ENCODE measurements around the gene CIB4. TPM values are rescaled to one million over a fixed set of nuclear protein-coding genes. Genes with fewer than 3 reads are reported as not detected.

CIB4 gene
- polyA plus RNA-seq, 3 donors = 0.16 TPM; not detected in 2

GRCh38 chr2:26599387-26599786, 41.8 kb downstream of the CIB4 start:
- 84 to 96% (median 89%) methylated on average over 2 of the region's 2 CpGs for WGBS, 3 donors
- no peak overlapping the region for H3K27ac ChIP-seq (ENCODE audit: low read depth, low read length)

DNA sequence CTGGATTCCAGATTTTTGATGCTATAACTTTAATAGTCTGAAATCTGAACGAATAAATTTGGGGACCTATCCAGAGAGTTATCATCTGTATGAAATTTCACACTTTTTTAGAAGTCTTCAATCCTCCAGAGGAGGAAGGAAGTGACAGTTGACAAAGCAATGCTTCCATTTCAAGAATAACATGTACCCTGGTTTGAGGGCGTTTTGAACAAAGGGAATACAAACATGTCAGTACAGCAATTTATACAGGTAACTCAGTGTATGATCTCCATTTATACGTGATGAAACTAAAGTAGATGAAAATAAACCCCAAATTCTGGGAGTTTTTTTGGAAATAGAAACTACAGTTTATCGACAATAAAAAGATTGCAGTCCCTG, 42.2 kb downstream of the CIB4 start:
- H3K27ac ChIP-seq (ENCODE audit: low read depth, low read length) = no peak overlapping the region
- 41 to 63% (median 45%) methylated on average over 4 of the region's 4 CpGs for WGBS, 3 donors

DNA sequence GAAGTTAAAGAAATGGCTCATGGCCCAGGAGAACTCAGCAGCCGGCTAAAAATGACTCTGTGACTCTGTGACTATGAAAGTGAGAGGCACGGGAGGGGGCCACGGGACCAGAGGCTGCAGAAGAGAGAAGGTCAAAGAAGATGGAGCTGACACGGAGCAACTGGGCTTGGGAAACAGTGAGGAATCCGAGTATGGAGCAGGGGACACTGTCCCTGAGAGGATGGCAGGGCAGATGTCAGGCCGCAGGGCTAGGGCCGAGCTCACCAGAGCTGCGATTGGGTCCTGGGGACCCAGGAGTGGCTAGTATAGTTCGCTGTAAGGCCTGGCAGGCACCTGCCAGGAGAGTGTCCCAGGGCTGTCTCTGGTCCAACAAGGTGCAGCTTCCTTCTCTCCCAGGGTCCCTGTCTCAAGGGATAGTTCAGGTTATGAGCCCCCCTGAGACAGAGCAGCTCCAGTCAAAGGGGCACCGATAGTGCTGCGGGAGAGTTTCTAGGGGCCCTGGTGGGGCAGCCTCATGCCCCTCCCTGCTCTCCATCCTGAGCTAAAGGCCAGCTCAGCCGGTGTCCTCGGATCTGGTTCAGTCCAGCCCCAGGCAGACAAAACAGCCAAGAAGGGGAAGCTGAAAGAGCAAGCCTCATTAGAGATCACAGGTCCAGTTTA, 42.7 kb downstream of the CIB4 start:
- H3K27ac ChIP-seq (ENCODE audit: low read depth, low read length) = no peak overlapping the region
- WGBS, 3 donors = 74 to 79% (median 75%) methylated on average over 13 of the region's 13 CpGs

GRCh38 chr2:26597197-26597596, 44.0 kb downstream of the CIB4 start:
- no peak overlapping the region for H3K27ac ChIP-seq (ENCODE audit: low read depth, low read length)
- 34 to 96% (median 39%) methylated on average over 2 of the region's 2 CpGs for WGBS, 3 donors

GRCh38 chr2:26595146-26595545, 46.0 kb downstream of the CIB4 start:
- 82 to 88% (median 83%) methylated on average over 7 of the region's 7 CpGs for WGBS, 3 donors

GRCh38 chr2:26591619-26592505, 49.3 kb downstream of the CIB4 start:
- no peak overlapping the region for H3K27ac ChIP-seq (ENCODE audit: low read depth, low read length)
- WGBS, 3 donors = 84 to 87% (median 86%) methylated on average over 12 of the region's 12 CpGs

More at GRCh38 chr2:26595146-26595545, 46.0 kb downstream of the CIB4 start:
- no peak overlapping the region for H3K27ac ChIP-seq (ENCODE audit: low read depth, low read length)

GRCh38 chr2:26590980-26591618, 50.1 kb downstream of the CIB4 start:
- H3K27ac ChIP-seq (ENCODE audit: low read depth, low read length) = no peak overlapping the region
- WGBS, 3 donors = 76 to 78% (median 78%) methylated on average over 11 of the region's 11 CpGs

- 66 to 71% (median 66%) methylated on average over 6 of the region's 6 CpGs for WGBS, 3 donors
- no peak overlapping the region for H3K27ac ChIP-seq (ENCODE audit: low read depth, low read length)
Observed at GRCh38 chr2:26590508-26590907, 50.7 kb downstream of the CIB4 start.

GRCh38 chr2:26588576-26588975, 52.6 kb downstream of the CIB4 start:
- 61 to 80% (median 67%) methylated on average over 5 to 6 of the region's 6 CpGs for WGBS, 3 donors

GRCh38 chr2:26587994-26588393, 53.2 kb downstream of the CIB4 start:
- 54 to 64% (median 63%) methylated on average over 5 of the region's 5 CpGs for WGBS, 3 donors
- H3K27ac ChIP-seq (ENCODE audit: low read depth, low read length) = no peak overlapping the region

More at GRCh38 chr2:26588576-26588975, 52.6 kb downstream of the CIB4 start:
- no peak overlapping the region for H3K27ac ChIP-seq (ENCODE audit: low read depth, low read length)

- 55 to 71% (median 57%) methylated on average over 10 of the region's 10 CpGs for WGBS, 3 donors
- H3K27ac ChIP-seq (ENCODE audit: low read depth, low read length) = no peak overlapping the region
Observed at GRCh38 chr2:26585966-26586365, 55.2 kb downstream of the CIB4 start.

GRCh38 chr2:26585100-26585499, 56.1 kb downstream of the CIB4 start:
- no peak overlapping the region for H3K27ac ChIP-seq (ENCODE audit: low read depth, low read length)

DNA sequence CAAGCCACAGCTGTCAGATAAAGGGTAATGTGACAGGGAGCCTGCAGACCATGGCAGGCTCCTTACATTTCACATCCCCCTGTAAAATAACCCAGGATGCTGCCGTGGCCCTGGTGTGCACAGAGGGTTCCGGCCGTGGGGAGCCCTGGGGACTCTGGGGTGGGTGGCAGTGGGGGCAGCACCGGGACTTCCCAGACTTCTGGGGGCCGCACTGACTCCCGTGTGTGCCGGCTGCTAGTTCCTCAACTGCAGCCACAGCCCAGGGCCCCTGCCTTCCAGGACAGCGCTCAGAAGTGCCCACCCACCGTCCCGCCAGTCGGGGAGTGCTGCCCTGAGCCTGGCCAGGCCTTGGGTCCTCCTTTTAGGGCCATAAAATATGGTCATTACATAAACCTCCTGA, 56.5 kb downstream of the CIB4 start:
- 64 to 76% (median 72%) methylated on average over 11 of the region's 11 CpGs for WGBS, 3 donors

More at GRCh38 chr2:26585100-26585499, 56.1 kb downstream of the CIB4 start:
- WGBS, 3 donors = 78 to 82% (median 81%) methylated on average over 8 of the region's 8 CpGs

GRCh38 chr2:26584191-26584590, 57.0 kb downstream of the CIB4 start:
- WGBS, 3 donors = 69 to 78% (median 74%) methylated on average over 4 of the region's 4 CpGs
- no peak overlapping the region for H3K27ac ChIP-seq (ENCODE audit: low read depth, low read length)

More for the DNA sequence above, 56.5 kb downstream of the CIB4 start:
- H3K27ac ChIP-seq (ENCODE audit: low read depth, low read length) = no peak overlapping the region

DNA sequence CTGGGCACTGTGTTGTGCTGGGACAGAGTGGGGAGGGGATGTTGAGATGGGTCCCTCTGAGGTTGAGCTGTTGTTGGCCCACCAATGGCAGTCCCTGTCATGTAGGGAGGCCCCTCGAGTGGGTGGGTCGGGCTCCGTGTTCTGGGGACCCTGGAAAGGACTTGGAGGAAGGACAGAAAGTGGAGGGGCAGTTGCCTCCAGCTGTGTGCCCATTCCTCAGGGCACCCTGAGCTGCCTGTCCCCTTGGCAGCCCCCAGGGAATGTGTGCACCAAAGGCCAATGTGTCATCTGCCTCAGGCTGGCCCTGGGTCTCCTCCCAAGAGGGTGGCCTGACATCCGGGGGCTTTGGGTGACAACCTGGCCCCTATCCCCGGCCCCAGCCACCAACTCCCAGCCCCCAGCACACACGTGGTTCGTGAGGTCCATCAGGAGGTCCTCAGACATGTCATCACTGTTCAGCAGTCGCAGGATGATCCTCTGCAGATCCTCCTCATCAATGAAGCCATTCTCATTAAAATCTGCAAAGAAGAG, 57.7 kb downstream of the CIB4 start:
- H3K27ac ChIP-seq (ENCODE audit: low read depth, low read length) = no peak overlapping the region
- 66 to 82% (median 77%) methylated on average over 8 of the region's 8 CpGs for WGBS, 3 donors

DNA sequence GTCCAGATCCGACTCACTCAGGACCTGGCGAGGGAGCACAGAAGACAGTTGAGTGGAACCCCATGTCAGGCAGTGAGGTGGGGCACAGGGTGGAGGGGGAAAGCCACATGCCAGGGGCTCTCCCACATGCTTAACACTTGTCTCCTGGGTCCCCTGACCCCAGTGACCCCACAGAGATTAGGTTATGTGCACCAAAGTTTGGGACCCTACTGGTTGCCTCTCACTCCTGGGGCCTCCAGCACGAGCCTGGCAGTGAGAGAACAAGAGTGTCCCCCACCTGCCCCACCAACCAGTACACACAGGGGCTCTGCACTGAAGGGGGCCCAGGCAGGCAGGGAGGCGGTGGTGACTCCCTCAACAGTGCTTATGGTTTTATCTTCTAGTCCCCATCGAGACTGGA, 58.3 kb downstream of the CIB4 start:
- H3K27ac ChIP-seq (ENCODE audit: low read depth, low read length) = no peak overlapping the region
- 83 to 95% (median 88%) methylated on average over 5 of the region's 5 CpGs for WGBS, 3 donors

- 82 to 86% (median 84%) methylated on average over 18 of the region's 18 CpGs for WGBS, 3 donors
- no peak overlapping the region for H3K27ac ChIP-seq (ENCODE audit: low read depth, low read length)
Observed at GRCh38 chr2:26581991-26582842, 58.9 kb downstream of the CIB4 start.

Data from adipose tissue (tissue), 3 donors.